Gastrocnemius medialis (tissue), 4 donors: ENCODE results near the gene PRKD1. TPM values are rescaled to one million over a fixed set of nuclear protein-coding genes. Genes with fewer than 3 reads are reported as not detected.

Source experiments
- ATAC-seq, 2 donors: fragments of 150-250 bp; one replicate each; pipeline ENCODE4 v1.9.1; 2016
- DNase-seq, 2 donors: peaks; one replicate each; pipeline ENCODE4 v3.0.0-alpha.2; 2019
- H3K27ac ChIP-seq, 4 donors: fragments of 200-600 bp; sonication (generic); 1 replicate in 1 of 4; 2 replicates in 3 of 4; pipeline ENCODE4 v1.5.1; 2016 to 2018; ENCODE audit warnings: mild to moderate bottlenecking in 2 of 4, moderate library complexity in 1 of 4
- H3K27me3 ChIP-seq, 3 donors: fragments of 200-600 bp; sonication (generic) in 2 of 3; 1 replicate in 1 of 3; 2 replicates in 2 of 3; pipeline versions ENCODE4 v1.5.1 to v1.6.0; 2016 to 2019; ENCODE audit warnings: mild to moderate bottlenecking in 1 of 3, moderate library complexity in 1 of 3
- H3K36me3 ChIP-seq, 2 donors: fragments of 200-600 bp; sonication (generic) in 1 of 2; one replicate each; pipeline ENCODE4 v1.5.1; 2017 to 2018
- H3K4me1 ChIP-seq, 2 donors: fragments of 200-600 bp; sonication (generic) in 1 of 2; one replicate each; pipeline ENCODE4 v1.5.1; 2016 to 2017; ENCODE audit warnings: mild to moderate bottlenecking in 2 of 2
- H3K4me3 ChIP-seq, 4 donors: fragments of 200-600 bp; sonication (generic) in 3 of 4; 1 replicate in 1 of 4; 2 replicates in 3 of 4; pipeline ENCODE4 v1.5.1; 2016 to 2019; ENCODE audit warnings: mild to moderate bottlenecking in 2 of 4
- H3K9me3 ChIP-seq, 3 donors: fragments of 200-600 bp; sonication (generic) in 2 of 3; 1 replicate in 1 of 3; 2 replicates in 2 of 3; pipeline ENCODE4 v1.5.1; 2016 to 2019
- CTCF ChIP-seq, 5 experiments: fragments of 450-650 bp in 3 of 5; fragments of 200-600 bp in 2 of 5; sonication (generic) in 2 of 5; IDR thresholded peaks in 4 of 5; conservative IDR thresholded peaks in 1 of 5; 1 replicate in 4 of 5; 2 replicates in 1 of 5; pipeline ENCODE4 v1.5.1; 2016 to 2019; ENCODE audit warnings: antibody characterized with exemption in 5 of 5, mild to moderate bottlenecking in 3 of 5, moderate library complexity in 3 of 5
- POLR2A ChIP-seq, 2 donors: fragments of 450-650 bp; IDR thresholded peaks; one replicate each; pipeline ENCODE4 v1.6.1; 2017; ENCODE audit warnings: antibody characterized with exemption in 2 of 2, mild to moderate bottlenecking in 2 of 2, moderate library complexity in 2 of 2
- in situ Hi-C, 4 donors: fragments of 200-750 bp; cut with MboI; loops; one replicate each; pipeline versions ENCODE4 v1.15.0 to v1.8.0; 2017; ENCODE audit warnings: low sequenced_read_pairs in 4 of 4
- intact Hi-C: fragments of 100-400 bp; cut with DNase I; formaldehyde crosslinking; loops from one replicate; pipeline ENCODE4 v1.15.1; 2023; ENCODE audit warnings: low total_unique reads
- total RNA-seq, 4 donors: library from RNA; depleted of rRNA; stranded (reverse); fragments of >200 nt; gene quantifications; one replicate each; pipeline versions ENCODE4 v1.1.0 to v1.2.3, GENCODE V29; 2016

Gene PRKD1
- total RNA-seq, 4 donors from 2014 or later: 1.5 to 4.1 (median 1.7) TPM

GRCh38 chr14:29829851-29830250 is 97.8 kb downstream of the PRKD1 start:
- no peaks in the 10 kb centered on the region for H3K36me3 ChIP-seq
- H3K4me1 ChIP-seq: no peaks in the 10 kb centered on the region
- DNase-seq: no peak
- intact Hi-C loops (no loop called here), in situ Hi-C loops (no loop called here)
- no peaks in the 10 kb centered on the region for H3K27me3 ChIP-seq
- no peak overlapping the region for H3K27ac ChIP-seq
- H3K9me3 ChIP-seq: no peaks in the 10 kb centered on the region
- TF ChIP-seq CTCF (IDR thresholded peaks at IDR 0.05 in 4 of 5, conservative IDR thresholded peaks at IDR 0.05 in 1 of 5) (no peak), POLR2A (IDR thresholded peaks at IDR 0.05) (no peak)
- ATAC-seq: no peak
- H3K4me3 ChIP-seq: no peak overlapping the region

GRCh38 chr14:29823816-29824215 is 103.8 kb downstream of the PRKD1 start:
- intact Hi-C loops: no loop called here
- H3K4me1 ChIP-seq: peaks cover 0 to 6% of the 10 kb centered on the region in 2 donors
- no peaks in the 10 kb centered on the region for H3K9me3 ChIP-seq
- ATAC-seq (no peak), DNase-seq (no peak)
- H3K27ac ChIP-seq: no peak overlapping the region
- no peak for TF ChIP-seq CTCF (IDR thresholded peaks at IDR 0.05 in 4 of 5, conservative IDR thresholded peaks at IDR 0.05 in 1 of 5)
- TF ChIP-seq POLR2A (IDR thresholded peaks at IDR 0.05): no peak
- no peaks in the 10 kb centered on the region for H3K36me3 ChIP-seq
- no peaks in the 10 kb centered on the region for H3K27me3 ChIP-seq
- in situ Hi-C loops: no loop called here
- H3K4me3 ChIP-seq: no peak overlapping the region

GRCh38 chr14:29822430-29822709 is 105.3 kb downstream of the PRKD1 start:
- Histone ChIP-seq H3K4me3 (no peak overlapping the region), H3K27me3 (no peaks in the 10 kb centered on the region), H3K27ac (no peak overlapping the region), H3K4me1 (peaks cover 0 to 6% of the 10 kb centered on the region in 2 donors), H3K36me3 (no peaks in the 10 kb centered on the region), H3K9me3 (no peaks in the 10 kb centered on the region)
- in situ Hi-C loops (no loop called here), intact Hi-C loops (no loop called here)
- DNase-seq: no peak
- no peak for ATAC-seq
- TF ChIP-seq POLR2A (IDR thresholded peaks at IDR 0.05) (no peak), CTCF (IDR thresholded peaks at IDR 0.05 in 4 of 5, conservative IDR thresholded peaks at IDR 0.05 in 1 of 5) (no peak)

GRCh38 chr14:29821661-29822429 is 105.8 kb downstream of the PRKD1 start:
- H3K36me3 ChIP-seq: no peaks in the 10 kb centered on the region
- in situ Hi-C loops (no loop called here), intact Hi-C loops (no loop called here)
- no peaks in the 10 kb centered on the region for H3K27me3 ChIP-seq
- no peak for TF ChIP-seq CTCF (IDR thresholded peaks at IDR 0.05 in 4 of 5, conservative IDR thresholded peaks at IDR 0.05 in 1 of 5)
- no peak for TF ChIP-seq POLR2A (IDR thresholded peaks at IDR 0.05)
- no peak overlapping the region for H3K4me3 ChIP-seq
- no peak for ATAC-seq
- no peak overlapping the region for H3K27ac ChIP-seq
- H3K9me3 ChIP-seq: no peaks in the 10 kb centered on the region
- peaks cover 0 to 6% of the 10 kb centered on the region in 2 donors for H3K4me1 ChIP-seq
- DNase-seq: no peak

GRCh38 chr14:29821242-29821641 is 106.4 kb downstream of the PRKD1 start:
- ATAC-seq (no peak), DNase-seq (no peak)
- no peak overlapping the region for H3K27ac ChIP-seq
- H3K27me3 ChIP-seq: no peaks in the 10 kb centered on the region
- intact Hi-C loops (no loop called here), in situ Hi-C loops (no loop called here)
- H3K36me3 ChIP-seq: no peaks in the 10 kb centered on the region
- H3K4me3 ChIP-seq: no peak overlapping the region
- TF ChIP-seq CTCF (IDR thresholded peaks at IDR 0.05 in 4 of 5, conservative IDR thresholded peaks at IDR 0.05 in 1 of 5) (no peak), POLR2A (IDR thresholded peaks at IDR 0.05) (no peak)
- H3K4me1 ChIP-seq: peaks cover 0 to 6% of the 10 kb centered on the region in 2 donors
- H3K9me3 ChIP-seq: no peaks in the 10 kb centered on the region
